Keratinocyte (primary cell): ENCODE results near the gene PICALM. TPM values are rescaled to one million over a fixed set of nuclear protein-coding genes. Genes with fewer than 3 reads are reported as not detected.

ENCODE experiments used
- DNase-seq: peaks from one replicate; pipeline ENCODE4 v3.0.0-alpha.2; 2011; ENCODE audit warnings: low read depth, missing footprints, low spot score
- FAIRE-seq: peaks from 2 replicates; lab custom pipeline; 2011; peaks lifted over from hg19 to GRCh38; lab: Jason Lieb, UNC
- H2AFZ ChIP-seq: 2 replicates; pipeline ENCODE4 v1.6.0; 2012; ENCODE audit warnings: low read length, control low read depth, inconsistent platforms; ENCODE audit not compliant: control insufficient read depth
- H3K27ac ChIP-seq: 2 replicates; pipeline ENCODE4 v1.5.1; 2011; ENCODE audit warnings: low read length; ENCODE audit not compliant: control insufficient read depth, insufficient read depth
- H3K27me3 ChIP-seq: 3 replicates; pipeline ENCODE4 v1.6.0; 2011; ENCODE audit warnings: low read length; ENCODE audit not compliant: control insufficient read depth, insufficient read depth; ENCODE audit errors: extremely low read depth
- H3K36me3 ChIP-seq, 2 experiments: 2 replicates in 1 of 2; 3 replicates in 1 of 2; pipeline ENCODE4 v1.5.1; 2011; ENCODE audit warnings: low read length in 2 of 2, mild to moderate bottlenecking in 1 of 2; ENCODE audit not compliant: control insufficient read depth in 2 of 2, insufficient read depth in 2 of 2; ENCODE audit errors: extremely low read depth in 1 of 2
- H3K4me1 ChIP-seq: 3 replicates; pipeline ENCODE4 v1.5.1; 2011; ENCODE audit warnings: low read length; ENCODE audit not compliant: control insufficient read depth, insufficient read depth; ENCODE audit errors: extremely low read depth
- H3K4me2 ChIP-seq: 3 replicates; pipeline ENCODE4 v1.6.0; 2011; ENCODE audit warnings: low read depth, low read length; ENCODE audit not compliant: control insufficient read depth, insufficient read depth; ENCODE audit errors: extremely low read depth
- H3K4me3 ChIP-seq, 3 experiments: fragments of 200-600 bp in 1 of 3; sonication (generic) in 1 of 3; 2 replicates in 2 of 3; 3 replicates in 1 of 3; pipeline ENCODE4 v1.5.1; 2011 to 2016; ENCODE audit warnings: low read length in 3 of 3, mild to moderate bottlenecking in 3 of 3, control low read depth in 2 of 3, inconsistent platforms in 1 of 3, low read depth in 1 of 3, mixed read lengths in 1 of 3, mixed run types in 1 of 3, moderate library complexity in 1 of 3; ENCODE audit not compliant: control insufficient read depth in 2 of 3, insufficient read depth in 2 of 3; ENCODE audit errors: extremely low read depth in 1 of 3
- H3K79me2 ChIP-seq: 2 replicates; pipeline ENCODE4 v1.6.0; 2012; ENCODE audit warnings: low read length; ENCODE audit not compliant: control insufficient read depth, insufficient read depth
- H3K9ac ChIP-seq: 3 replicates; pipeline ENCODE4 v1.6.0; 2011; ENCODE audit warnings: low read length; ENCODE audit not compliant: control insufficient read depth, insufficient read depth; ENCODE audit errors: extremely low read depth
- H3K9me1 ChIP-seq: 3 replicates; pipeline ENCODE4 v1.6.0; 2011; ENCODE audit warnings: low read length; ENCODE audit not compliant: control insufficient read depth, insufficient read depth; ENCODE audit errors: extremely low read depth
- H3K9me3 ChIP-seq: 2 replicates; pipeline ENCODE4 v1.5.1; 2012; ENCODE audit warnings: low read depth, low read length; ENCODE audit not compliant: control insufficient read depth
- H4K20me1 ChIP-seq: 3 replicates; pipeline ENCODE4 v1.6.0; 2011; ENCODE audit warnings: low read length; ENCODE audit not compliant: control insufficient read depth, insufficient read depth; ENCODE audit errors: extremely low read depth
- EZH2 ChIP-seq: IDR thresholded peaks from one replicate; pipeline ENCODE4 v1.6.1; 2012; ENCODE audit warnings: inconsistent platforms, mild to moderate bottlenecking, low read length, moderate library complexity
- dilution Hi-C: fragments of 300-500 bp; cut with MboI; formaldehyde crosslinking; loops from one replicate; pipeline ENCODE4 v1.7.0; 2020; ENCODE audit warnings: low sequenced_read_pairs; ENCODE audit not compliant: extremely low pct_ligation_motif_present
- polyA plus RNA-seq, 5 experiments: library from polyadenylated mRNA; depleted of rRNA in 3 of 5; stranded (reverse) in 3 of 5; stranded (forward) in 1 of 5; unstranded in 1 of 5; fragments of >200 nt; gene quantifications; 1 replicate in 1 of 5; 2 replicates in 3 of 5; 3 replicates in 1 of 5; pipeline versions ENCODE4 v1.2.1 to v1.2.3, GENCODE V29; 2011 to 2012; ENCODE audit warnings: missing spikeins in 2 of 5, low read depth in 1 of 5, low replicate concordance in 1 of 5
- TF ChIP-seq, protein P1 (sequence below), 3 experiments: IDR thresholded peaks in 1 of 3; conservative IDR thresholded peaks in 1 of 3; optimal IDR thresholded peaks in 1 of 3; 2 replicates in 2 of 3; 3 replicates in 1 of 3; pipeline versions ENCODE3 to v1.5.1; 2011; ENCODE audit warnings: low read length in 3 of 3, mild to moderate bottlenecking in 3 of 3, moderate library complexity in 2 of 3, control low read depth in 1 of 3, inconsistent platforms in 1 of 3; ENCODE audit not compliant: insufficient read depth in 2 of 3; ENCODE audit errors: extremely low read depth in 1 of 3

The PICALM gene
- polyA plus RNA-seq, 1 donor (not counting 4 experiments of a cell fraction or from before 2014, with no cell fraction given), result 293 TPM

DNA sequence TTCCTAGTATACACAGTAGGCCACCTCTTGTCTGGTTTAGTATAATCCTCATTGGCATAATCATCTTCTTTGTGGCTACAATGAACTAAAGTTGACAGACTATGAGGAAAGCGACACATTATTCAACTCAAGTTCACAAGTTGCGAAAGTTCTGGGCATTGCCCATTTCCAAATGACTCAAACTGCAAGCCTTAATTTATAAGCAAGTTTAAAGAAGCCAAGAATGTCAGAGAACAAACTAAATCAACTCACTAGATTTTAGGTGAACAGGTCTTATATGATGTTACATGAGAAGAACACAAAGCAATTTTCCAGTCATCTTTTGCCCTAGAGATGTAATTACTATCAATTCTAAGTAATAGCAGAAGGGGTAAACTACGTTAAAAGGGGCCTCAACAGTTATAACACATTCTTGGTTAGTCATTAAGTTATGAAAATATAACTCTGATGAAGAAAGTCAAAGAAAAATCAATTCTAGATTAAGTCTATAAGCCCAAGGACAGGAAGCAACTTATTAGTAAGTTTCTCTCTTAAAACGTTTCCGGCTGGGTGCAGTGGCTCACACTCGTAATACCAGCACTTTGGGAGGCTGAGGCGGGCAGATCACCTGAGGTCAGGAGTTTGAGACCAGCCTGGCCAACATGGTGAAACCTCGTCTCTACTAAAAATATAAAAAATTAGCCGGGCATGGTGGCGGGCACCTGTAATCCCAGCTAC, 21.5 kb downstream of the PICALM start:
- dilution Hi-C loops, result loop anchor here (25.0 kb wide), 1 partner anchor 165 kb away; no protein-coding TSS in a partner anchor
- Histone ChIP-seq H3K9me3 (no peaks in the 10 kb centered on the region), H3K9ac (no peak overlapping the region), H2AFZ (no peak overlapping the region), H3K27me3 (no peaks in the 10 kb centered on the region), H3K36me3 (no peaks in the 10 kb centered on the region), H3K4me3 (peak overlapping the region in 1 of 3 experiments; percentile 2), H3K4me2 (peak overlapping the region; percentile 46), H3K27ac (peak overlapping the region; percentile 36), H4K20me1 (peaks cover 45% of the 10 kb centered on the region), H3K9me1 (no peaks in the 10 kb centered on the region), H3K4me1 (peaks cover 18% of the 10 kb centered on the region), H3K79me2 (peaks cover 99% of the 10 kb centered on the region)
- TF ChIP-seq, protein P1, sequence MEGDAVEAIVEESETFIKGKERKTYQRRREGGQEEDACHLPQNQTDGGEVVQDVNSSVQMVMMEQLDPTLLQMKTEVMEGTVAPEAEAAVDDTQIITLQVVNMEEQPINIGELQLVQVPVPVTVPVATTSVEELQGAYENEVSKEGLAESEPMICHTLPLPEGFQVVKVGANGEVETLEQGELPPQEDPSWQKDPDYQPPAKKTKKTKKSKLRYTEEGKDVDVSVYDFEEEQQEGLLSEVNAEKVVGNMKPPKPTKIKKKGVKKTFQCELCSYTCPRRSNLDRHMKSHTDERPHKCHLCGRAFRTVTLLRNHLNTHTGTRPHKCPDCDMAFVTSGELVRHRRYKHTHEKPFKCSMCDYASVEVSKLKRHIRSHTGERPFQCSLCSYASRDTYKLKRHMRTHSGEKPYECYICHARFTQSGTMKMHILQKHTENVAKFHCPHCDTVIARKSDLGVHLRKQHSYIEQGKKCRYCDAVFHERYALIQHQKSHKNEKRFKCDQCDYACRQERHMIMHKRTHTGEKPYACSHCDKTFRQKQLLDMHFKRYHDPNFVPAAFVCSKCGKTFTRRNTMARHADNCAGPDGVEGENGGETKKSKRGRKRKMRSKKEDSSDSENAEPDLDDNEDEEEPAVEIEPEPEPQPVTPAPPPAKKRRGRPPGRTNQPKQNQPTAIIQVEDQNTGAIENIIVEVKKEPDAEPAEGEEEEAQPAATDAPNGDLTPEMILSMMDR (optimal IDR thresholded peaks at IDR 0.05 in 1 of 3, IDR thresholded peaks at IDR 0.05 in 1 of 3, conservative IDR thresholded peaks at IDR 0.05 in 1 of 3; ENCODE audit: extremely low read depth in 1 of 3, insufficient read depth in 2 of 3, low read length in 3 of 3), result no peak
- TF ChIP-seq EZH2, result no peak
- peak; percentile 26 for FAIRE-seq
- DNase-seq, result no peak

DNA sequence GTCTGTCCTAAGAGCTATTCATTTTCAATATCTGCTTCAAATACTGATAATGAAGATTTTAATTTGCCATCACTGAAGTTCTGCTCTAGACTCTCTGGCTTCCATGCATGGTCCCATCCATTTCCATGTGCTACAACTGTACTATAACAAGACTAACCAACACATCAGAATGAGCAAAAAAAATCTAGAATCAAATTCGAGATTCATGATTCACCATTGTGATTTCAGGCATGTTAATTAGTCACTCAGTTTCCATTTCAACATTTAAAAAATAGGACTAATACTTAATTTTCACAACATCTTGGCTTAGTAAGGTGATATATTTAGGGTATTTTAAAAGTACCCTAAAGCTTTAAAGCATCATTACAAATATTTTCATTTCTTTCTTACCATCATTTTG, 22.8 kb downstream of the PICALM start:
- FAIRE-seq, result no peak
- H3K79me2 ChIP-seq, result peaks cover 98% of the 10 kb centered on the region
- TF ChIP-seq, protein P1 (optimal IDR thresholded peaks at IDR 0.05 in 1 of 3, IDR thresholded peaks at IDR 0.05 in 1 of 3, conservative IDR thresholded peaks at IDR 0.05 in 1 of 3; ENCODE audit: extremely low read depth in 1 of 3, insufficient read depth in 2 of 3, low read length in 3 of 3), result no peak
- TF ChIP-seq EZH2, result no peak
- peaks cover 26% of the 10 kb centered on the region for H3K4me1 ChIP-seq
- H4K20me1 ChIP-seq, result peaks cover 44% of the 10 kb centered on the region
- no peak overlapping the region for H2AFZ ChIP-seq
- H3K4me2 ChIP-seq, result no peak overlapping the region
- H3K9me1 ChIP-seq, result no peaks in the 10 kb centered on the region
- H3K9me3 ChIP-seq, result no peaks in the 10 kb centered on the region
- no peak for DNase-seq
- no peak overlapping the region for H3K4me3 ChIP-seq
- dilution Hi-C loops, result loop anchor here (25.0 kb wide), 1 partner anchor 166 kb away; no protein-coding TSS in a partner anchor
- H3K36me3 ChIP-seq, result no peaks in the 10 kb centered on the region
- no peaks in the 10 kb centered on the region for H3K27me3 ChIP-seq
- no peak overlapping the region for H3K9ac ChIP-seq
- peak overlapping the region; percentile 36 for H3K27ac ChIP-seq
